ENCODE data around the gene PHF2.

Gene PHF2

GRCh38 chr9:93713716-93714115 lies 137.3 kb downstream of the PHF2 start:
- DNase-seq, result no peak

- DNase-seq, result no peak
Observed at GRCh38 chr9:93721417-93721965, 145.1 kb downstream of the PHF2 start.

- no peak for DNase-seq
Observed at GRCh38 chr9:93724852-93725251, 148.5 kb downstream of the PHF2 start.

GRCh38 chr9:93725382-93725781 lies 149.0 kb downstream of the PHF2 start:
- DNase-seq, result no peak

- no peak for DNase-seq
Observed at GRCh38 chr9:93726147-93726546, 149.8 kb downstream of the PHF2 start.

Measured in stimulated activated CD4-positive, alpha-beta T cell treated with anti-CD3 and anti-CD28 coated beads, Interleukin-4, amount 100 ng/mL, for 4 hours (primary cell).